GM12878 (cell line): ENCODE results near the gene NAV1. TPM values are rescaled to one million over a fixed set of nuclear protein-coding genes. Genes with fewer than 3 reads are reported as not detected.

Experiments
- ATAC-seq: fragments of 200-7000 bp; cut with Tn5 transposase; 3 replicates; pipeline ENCODE4 v1.9.1; 2020; ENCODE audit warnings: mild to moderate bottlenecking, moderate library complexity
- BruUV-seq: library from RNA; stranded (reverse); fragments of 400-500 nt; replicated peaks from 2 replicates; lab custom pipeline; 2021; lab: Mats Ljungman, UMichigan
- CTCF ChIA-PET: fragments of 300-600 bp; sonication (Branson Sonifier 250); formaldehyde crosslinking; extraction: SDS; loops from one replicate; lab custom pipeline; 2021; ENCODE audit warnings: inconsistent platforms; lab: Yijun Ruan, JAX
- POLR2A ChIA-PET: fragments of 350-600 bp; formaldehyde crosslinking; extraction: SDS; loops from one replicate; lab custom pipeline; 2021; ENCODE audit warnings: inconsistent platforms; lab: Charles Lee
- RAD21 ChIA-PET: fragments of 300-600 bp; sonication (Branson Sonifier 250); formaldehyde crosslinking; loops from one replicate; lab custom pipeline; 2023; ENCODE audit warnings: antibody characterized with exemption; ENCODE audit not compliant: unreplicated experiment; lab: Charles Lee
- SMC1A ChIA-PET: fragments of 300-600 bp; sonication (Branson Sonifier 250); formaldehyde crosslinking; loops from one replicate; lab custom pipeline; 2023; ENCODE audit not compliant: unreplicated experiment, uncharacterized antibody; lab: Charles Lee
- DNase-seq: peaks from one replicate; pipeline ENCODE4 v3.0.0-alpha.2; 2011; ENCODE audit warnings: low read depth, low spot score
- FAIRE-seq: peaks from 3 replicates; lab custom pipeline; 2011; peaks lifted over from hg19 to GRCh38; lab: Jason Lieb, UNC
- H2AFZ ChIP-seq: 2 replicates; pipeline ENCODE4 v1.6.0; 2011; ENCODE audit warnings: low read depth, low read length, control low read depth; ENCODE audit not compliant: control insufficient read depth
- H3K27ac ChIP-seq: 2 replicates; pipeline ENCODE4 v1.5.1; 2011; ENCODE audit warnings: control low read depth; ENCODE audit not compliant: control insufficient read depth, insufficient read depth
- H3K27me3 ChIP-seq, 2 experiments: replicated peaks in 1 of 2; 2 replicates each; pipeline versions ENCODE4 v1.6.0 to v1.6.1; 2011; ENCODE audit warnings: low read length in 1 of 2; ENCODE audit not compliant: control insufficient read depth in 2 of 2, insufficient read depth in 2 of 2
- H3K36me3 ChIP-seq, 2 experiments: 2 replicates each; pipeline ENCODE4 v1.5.1; 2011; ENCODE audit warnings: low read length in 1 of 2; ENCODE audit not compliant: control insufficient read depth in 2 of 2, insufficient read depth in 2 of 2
- H3K4me1 ChIP-seq: 2 replicates; pipeline ENCODE4 v1.6.1; 2011; ENCODE audit warnings: mild to moderate bottlenecking, low read length, moderate library complexity, mixed read lengths; ENCODE audit not compliant: control insufficient read depth, insufficient read depth
- H3K4me2 ChIP-seq: 2 replicates; pipeline ENCODE4 v1.6.0; 2011; ENCODE audit warnings: control low read depth; ENCODE audit not compliant: control insufficient read depth, insufficient read depth
- H3K4me3 ChIP-seq: fragments of 200-600 bp; sonication (generic); 2 replicates; pipeline ENCODE4 v1.5.1; 2016
- H3K79me2 ChIP-seq: 2 replicates; pipeline ENCODE4 v1.6.0; 2011; ENCODE audit warnings: low read length; ENCODE audit not compliant: control insufficient read depth, insufficient read depth
- H3K9ac ChIP-seq: 2 replicates; pipeline ENCODE4 v1.8.0; 2011; ENCODE audit warnings: low read length, control low read depth, mixed read lengths; ENCODE audit not compliant: control insufficient read depth, insufficient read depth
- H3K9me3 ChIP-seq: replicated peaks from 3 replicates; pipeline ENCODE4 v1.5.1; 2011; ENCODE audit warnings: mild to moderate bottlenecking, low read length; ENCODE audit not compliant: control insufficient read depth, insufficient read depth
- H4K20me1 ChIP-seq: 2 replicates; pipeline ENCODE4 v1.6.0; 2011; ENCODE audit not compliant: control insufficient read depth, insufficient read depth
- ASH2L ChIP-seq: fragments of 300-600, 200-600 bp; sonication (generic); IDR thresholded peaks from 2 replicates; pipeline ENCODE4 v1.6.1; 2017; ENCODE audit warnings: low read depth, mild to moderate bottlenecking, borderline replicate concordance
- BCL11A ChIP-seq: IDR thresholded peaks from 2 replicates; pipeline ENCODE4 v1.6.1; 2011; ENCODE audit warnings: low read depth, low read length
- BHLHE40 ChIP-seq, 2 experiments: fragments of 450-650 bp in 1 of 2; IDR thresholded peaks; 2 replicates each; pipeline ENCODE4 v1.6.1; 2011 to 2017; ENCODE audit warnings: low read depth in 2 of 2, borderline replicate concordance in 1 of 2, improper control_type of control experiment in 1 of 2, low read length in 1 of 2, mild to moderate bottlenecking in 1 of 2
- EED ChIP-seq: sonication (generic); IDR thresholded peaks from 2 replicates; pipeline ENCODE4 v1.6.1; 2016; ENCODE audit warnings: antibody characterized with exemption, low read depth
- HCFC1 ChIP-seq: fragments of 150-350 bp; IDR thresholded peaks from 2 replicates; pipeline ENCODE4 v1.6.1; 2014; ENCODE audit warnings: low read length
- HDAC2 ChIP-seq: fragments of 200-600 bp; sonication (generic); IDR thresholded peaks from 2 replicates; pipeline ENCODE4 v1.6.1; 2017
- LARP7 ChIP-seq: fragments of 450-650 bp; IDR thresholded peaks from 2 replicates; pipeline ENCODE4 v1.6.1; 2017; ENCODE audit warnings: mild to moderate bottlenecking
- POLR2AphosphoS2 ChIP-seq: IDR thresholded peaks from 2 replicates; pipeline ENCODE4 v1.6.1; 2011; ENCODE audit warnings: low read depth, mild to moderate bottlenecking, low read length, improper control_type of control experiment, moderate library complexity
- POU2F2 ChIP-seq: IDR thresholded peaks from 3 replicates; pipeline ENCODE4 v1.6.1; 2011; ENCODE audit warnings: low read depth, mild to moderate bottlenecking, low read length, borderline replicate concordance
- RCOR1 ChIP-seq: conservative IDR thresholded peaks from 2 replicates; pipeline ENCODE4 v1.6.1; 2012; ENCODE audit warnings: low read depth, low read length, improper control_type of control experiment
- SIX5 ChIP-seq: IDR thresholded peaks from 2 replicates; pipeline ENCODE4 v1.6.1; 2011; ENCODE audit warnings: mild to moderate bottlenecking, low read depth, low read length, moderate library complexity; ENCODE audit not compliant: severe bottlenecking
- SMARCA5 ChIP-seq: fragments of 450-650 bp; IDR thresholded peaks from 2 replicates; pipeline ENCODE4 v1.6.1; 2017; ENCODE audit warnings: mild to moderate bottlenecking
- TAF1 ChIP-seq: IDR thresholded peaks from 2 replicates; pipeline ENCODE4 v1.6.1; 2011; ENCODE audit warnings: mild to moderate bottlenecking, low read depth, low read length, borderline replicate concordance
- WRNIP1 ChIP-seq: IDR thresholded peaks from 2 replicates; pipeline ENCODE4 v1.6.1; 2011; ENCODE audit warnings: low read depth, low read length, improper control_type of control experiment, borderline replicate concordance
- YY1 ChIP-seq: IDR thresholded peaks from 2 replicates; pipeline ENCODE4 v1.6.1; 2011; ENCODE audit warnings: low read depth, mild to moderate bottlenecking, low read length
- ZNF217 ChIP-seq: fragments of 450-650 bp; IDR thresholded peaks from 2 replicates; pipeline ENCODE4 v1.6.1; 2017; ENCODE audit warnings: antibody characterized with exemption, mild to moderate bottlenecking
- WGBS: methylation state at CpG from one replicate; pipeline ENCODE4 v1.1.6; 2016; ENCODE audit warnings: low lambda C conversion rate; ENCODE audit not compliant: insufficient replicate concordance, insufficient coverage; ENCODE audit errors: missing lambda C conversion rate; 5-methylcytosine and 5-hydroxymethylcytosine counted together
- in situ Hi-C: fragments of 300-500 bp; cut with MboI; formaldehyde crosslinking; loops from 9 replicates; pipeline ENCODE4 v1.14.3; 2018; ENCODE audit warnings: mixed read lengths
- intact Hi-C: fragments of 100-400 bp; cut with micrococcal nuclease; formaldehyde crosslinking; loops from one replicate; pipeline ENCODE4 v1.14.2; 2022; ENCODE audit not compliant: unreplicated experiment
- polyA plus RNA-seq, 11 experiments: library from polyadenylated mRNA; depleted of rRNA in 4 of 11; unstranded in 6 of 11; stranded (reverse) in 5 of 11; fragments of >200 nt; fragmentation: Nextera tagmentation in 4 of 11; fragmentation: Illumina TruSeq in 1 of 11; extraction: Ambion mirVana in 4 of 11; extraction: Trizol in 1 of 11; gene quantifications; 1 replicate in 1 of 11; 2 replicates in 10 of 11; pipeline versions ENCODE4 v1.2.1 to v1.2.3, GENCODE V29; 2011 to 2016; ENCODE audit warnings: inconsistent platforms in 2 of 11, missing spikeins in 2 of 11, low read depth in 1 of 11
- total RNA-seq, 4 experiments: library from RNA; depleted of rRNA in 3 of 4; stranded (reverse); fragments of >200 nt in 3 of 4; fragmentation: Illumina TruSeq in 1 of 4; extraction: Trizol in 1 of 4; gene quantifications; 2 replicates each; pipeline versions ENCODE4 v1.2.1 to v1.2.3, GENCODE V29; 2013 to 2021
- TF ChIP-seq, protein P1 (sequence below): IDR thresholded peaks from 2 replicates; pipeline ENCODE4 v1.6.1; 2011; ENCODE audit warnings: low read depth, mild to moderate bottlenecking, low read length, moderate library complexity, borderline replicate concordance; ENCODE audit errors: extremely low read depth
- TF ChIP-seq, protein P2 (sequence below): fragments of 450-650 bp; IDR thresholded peaks from 2 replicates; pipeline ENCODE4 v1.6.1; 2014; ENCODE audit warnings: mild to moderate bottlenecking
- TF ChIP-seq, protein P3 (sequence below): fragments of 450-650 bp; IDR thresholded peaks from 2 replicates; pipeline ENCODE4 v1.6.1; 2017; ENCODE audit warnings: mild to moderate bottlenecking, low read depth, inconsistent platforms; ENCODE audit not compliant: poor library complexity, severe bottlenecking
- TF ChIP-seq, protein P4 (sequence below): IDR thresholded peaks from 2 replicates; pipeline ENCODE4 v1.6.1; 2011; ENCODE audit warnings: borderline replicate concordance, low read depth, mild to moderate bottlenecking, moderate library complexity, low read length; ENCODE audit not compliant: insufficient read depth, poor library complexity, severe bottlenecking

Gene NAV1
- total and polyA plus RNA-seq, 10 of the 15 experiments (the other 5 are each of a cell fraction or from before 2014, with no cell fraction given): 0.04 to 1.3 (median 0.36) TPM

DNA sequence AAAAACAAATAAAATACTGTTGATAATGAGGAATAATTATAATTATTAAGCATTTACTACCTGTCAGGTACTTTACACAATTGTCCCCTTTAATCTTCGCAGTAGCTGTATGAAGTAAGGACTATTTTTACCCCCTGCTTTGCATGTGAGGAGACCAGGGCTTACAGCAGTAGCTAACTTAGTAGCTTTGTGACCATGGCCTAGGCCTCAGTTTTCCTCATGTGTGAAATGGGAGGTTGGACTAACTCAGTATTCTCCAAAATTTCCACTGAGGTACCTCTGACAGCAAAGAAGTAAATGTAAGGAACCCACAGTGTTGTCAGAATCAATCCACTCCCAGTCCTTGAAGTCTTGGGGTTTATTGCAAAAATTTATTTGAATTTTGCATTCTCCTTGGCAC lies 28.2 kb upstream of the NAV1 start:
- Histone ChIP-seq H3K4me3 (no peak overlapping the region), H4K20me1 (no peaks in the 10 kb centered on the region), H3K79me2 (peaks cover 17% of the 10 kb centered on the region), H3K9me3 (no peaks in the 10 kb centered on the region), H3K4me1 (peaks cover 44% of the 10 kb centered on the region), H3K4me2 (peak overlapping the region; percentile 45), H2AFZ (no peak overlapping the region), H3K27ac (no peak overlapping the region; the same call in 1 of the 2 replicates), H3K27me3 (no peaks in the 10 kb centered on the region), H3K36me3 (no peaks in the 10 kb centered on the region), H3K9ac (no peak overlapping the region)
- SMC1A ChIA-PET: interaction anchor here (0.5 to 18.7 kb wide), 6 partner anchors 10 to 328 kb away, joined by 3 to 514 read pairs (median 38); no protein-coding TSS in a partner anchor
- FAIRE-seq (no peak), ATAC-seq (no peak), DNase-seq (peak; percentile 20)
- in situ Hi-C loops: loop anchor here (5.0 kb wide), 1 partner anchor 63 kb away; no protein-coding TSS in a partner anchor
- POLR2A ChIA-PET: interaction anchor here (1.0 to 5.0 kb wide), 4 partner anchors 29 to 63 kb away, joined by 3 to 68 read pairs (median 18); no protein-coding TSS in a partner anchor
- RAD21 ChIA-PET: interaction anchor here (0.8 to 15.3 kb wide), 6 partner anchors 8 to 164 kb away, joined by 4 to 505 read pairs (median 27); no protein-coding TSS in a partner anchor
- CTCF ChIA-PET: interaction anchor here (0.7 to 11.2 kb wide), 13 partner anchors 12 to 319 kb away, joined by 3 to 814 read pairs (median 19); partner anchors contain the start of genes IPO9 and PHLDA3
- no TSS peak for BruUV-seq
- intact Hi-C loops: loop anchor here (10.0 kb wide), 1 partner anchor 256 kb away; no protein-coding TSS in a partner anchor
- 0% methylated on average over 1 of the region's 1 CpG for WGBS
- TF ChIP-seq TAF1: no peak
- TF ChIP-seq HCFC1: no peak
- TF ChIP-seq ZNF217: peak; percentile 41; the same call in 1 of the 2 replicates
- no peak for TF ChIP-seq SIX5
- TF ChIP-seq, protein P1, sequence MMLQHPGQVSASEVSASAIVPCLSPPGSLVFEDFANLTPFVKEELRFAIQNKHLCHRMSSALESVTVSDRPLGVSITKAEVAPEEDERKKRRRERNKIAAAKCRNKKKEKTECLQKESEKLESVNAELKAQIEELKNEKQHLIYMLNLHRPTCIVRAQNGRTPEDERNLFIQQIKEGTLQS: no peak
- TF ChIP-seq WRNIP1: no peak
- peak; percentile 86 for TF ChIP-seq SMARCA5
- no peak for TF ChIP-seq RCOR1
- TF ChIP-seq, protein P2, sequence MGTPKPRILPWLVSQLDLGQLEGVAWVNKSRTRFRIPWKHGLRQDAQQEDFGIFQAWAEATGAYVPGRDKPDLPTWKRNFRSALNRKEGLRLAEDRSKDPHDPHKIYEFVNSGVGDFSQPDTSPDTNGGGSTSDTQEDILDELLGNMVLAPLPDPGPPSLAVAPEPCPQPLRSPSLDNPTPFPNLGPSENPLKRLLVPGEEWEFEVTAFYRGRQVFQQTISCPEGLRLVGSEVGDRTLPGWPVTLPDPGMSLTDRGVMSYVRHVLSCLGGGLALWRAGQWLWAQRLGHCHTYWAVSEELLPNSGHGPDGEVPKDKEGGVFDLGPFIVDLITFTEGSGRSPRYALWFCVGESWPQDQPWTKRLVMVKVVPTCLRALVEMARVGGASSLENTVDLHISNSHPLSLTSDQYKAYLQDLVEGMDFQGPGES: no peak
- TF ChIP-seq BCL11A: no peak
- TF ChIP-seq, protein P3, sequence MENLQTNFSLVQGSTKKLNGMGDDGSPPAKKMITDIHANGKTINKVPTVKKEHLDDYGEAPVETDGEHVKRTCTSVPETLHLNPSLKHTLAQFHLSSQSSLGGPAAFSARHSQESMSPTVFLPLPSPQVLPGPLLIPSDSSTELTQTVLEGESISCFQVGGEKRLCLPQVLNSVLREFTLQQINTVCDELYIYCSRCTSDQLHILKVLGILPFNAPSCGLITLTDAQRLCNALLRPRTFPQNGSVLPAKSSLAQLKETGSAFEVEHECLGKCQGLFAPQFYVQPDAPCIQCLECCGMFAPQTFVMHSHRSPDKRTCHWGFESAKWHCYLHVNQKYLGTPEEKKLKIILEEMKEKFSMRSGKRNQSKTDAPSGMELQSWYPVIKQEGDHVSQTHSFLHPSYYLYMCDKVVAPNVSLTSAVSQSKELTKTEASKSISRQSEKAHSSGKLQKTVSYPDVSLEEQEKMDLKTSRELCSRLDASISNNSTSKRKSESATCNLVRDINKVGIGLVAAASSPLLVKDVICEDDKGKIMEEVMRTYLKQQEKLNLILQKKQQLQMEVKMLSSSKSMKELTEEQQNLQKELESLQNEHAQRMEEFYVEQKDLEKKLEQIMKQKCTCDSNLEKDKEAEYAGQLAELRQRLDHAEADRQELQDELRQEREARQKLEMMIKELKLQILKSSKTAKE: no peak
- TF ChIP-seq POU2F2: peak; percentile 45; the same call in 1 of the 3 replicates
- no peak for TF ChIP-seq HDAC2
- TF ChIP-seq, protein P4, sequence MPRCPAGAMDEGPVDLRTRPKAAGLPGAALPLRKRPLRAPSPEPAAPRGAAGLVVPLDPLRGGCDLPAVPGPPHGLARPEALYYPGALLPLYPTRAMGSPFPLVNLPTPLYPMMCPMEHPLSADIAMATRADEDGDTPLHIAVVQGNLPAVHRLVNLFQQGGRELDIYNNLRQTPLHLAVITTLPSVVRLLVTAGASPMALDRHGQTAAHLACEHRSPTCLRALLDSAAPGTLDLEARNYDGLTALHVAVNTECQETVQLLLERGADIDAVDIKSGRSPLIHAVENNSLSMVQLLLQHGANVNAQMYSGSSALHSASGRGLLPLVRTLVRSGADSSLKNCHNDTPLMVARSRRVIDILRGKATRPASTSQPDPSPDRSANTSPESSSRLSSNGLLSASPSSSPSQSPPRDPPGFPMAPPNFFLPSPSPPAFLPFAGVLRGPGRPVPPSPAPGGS: no peak
- no peak for TF ChIP-seq LARP7
- no peak for TF ChIP-seq EED
- TF ChIP-seq ASH2L: no peak
- no peak for TF ChIP-seq YY1
- TF ChIP-seq BHLHE40 (IDR thresholded peaks at IDR 0.05; ENCODE audit: borderline replicate concordance in 1 of 2, low read depth in 2 of 2, low read length in 1 of 2): no peak
- TF ChIP-seq POLR2AphosphoS2: no peak
